ENCODE measurements around the gene ITM2C. TPM values are rescaled to one million over a fixed set of nuclear protein-coding genes. Genes with fewer than 3 reads are reported as not detected.

The ITM2C gene
- total RNA-seq, 1 experiment from 2014 or later = 184 TPM

- in situ Hi-C loops (cut with HindIII; ENCODE audit: low pct_unique_long_range_greater_than_20kb, low sequenced_read_pairs) = no loop called here
- DNase-seq (ENCODE audit: low read depth, low spot score) = no peak
Measured at GRCh38 chr2:230912046-230912445, 47.3 kb downstream of the ITM2C start.

- in situ Hi-C loops (cut with HindIII; ENCODE audit: low pct_unique_long_range_greater_than_20kb, low sequenced_read_pairs) = no loop called here
- no peak for DNase-seq (ENCODE audit: low read depth, low spot score)
Measured at GRCh38 chr2:230912724-230913123, 48.0 kb downstream of the ITM2C start.

GRCh38 chr2:230913406-230914143 is 48.8 kb downstream of the ITM2C start:
- in situ Hi-C loops (cut with HindIII; ENCODE audit: low pct_unique_long_range_greater_than_20kb, low sequenced_read_pairs) = no loop called here
- peak; percentile 61 for DNase-seq (ENCODE audit: low read depth, low spot score)

GRCh38 chr2:230914886-230915285 is 50.1 kb downstream of the ITM2C start:
- DNase-seq (ENCODE audit: low read depth, low spot score) = no peak
- in situ Hi-C loops (cut with HindIII; ENCODE audit: low pct_unique_long_range_greater_than_20kb, low sequenced_read_pairs) = no loop called here

GRCh38 chr2:230915319-230915718 is 50.6 kb downstream of the ITM2C start:
- in situ Hi-C loops (cut with HindIII; ENCODE audit: low pct_unique_long_range_greater_than_20kb, low sequenced_read_pairs) = no loop called here
- no peak for DNase-seq (ENCODE audit: low read depth, low spot score)

- in situ Hi-C loops (cut with HindIII; ENCODE audit: low pct_unique_long_range_greater_than_20kb, low sequenced_read_pairs) = no loop called here
- DNase-seq (ENCODE audit: low read depth, low spot score) = no peak
Measured at GRCh38 chr2:230916218-230916617, 51.5 kb downstream of the ITM2C start.

GRCh38 chr2:230919240-230919639 is 54.5 kb downstream of the ITM2C start:
- in situ Hi-C loops (cut with HindIII; ENCODE audit: low pct_unique_long_range_greater_than_20kb, low sequenced_read_pairs) = no loop called here
- DNase-seq (ENCODE audit: low read depth, low spot score) = no peak

- in situ Hi-C loops (cut with HindIII; ENCODE audit: low pct_unique_long_range_greater_than_20kb, low sequenced_read_pairs) = no loop called here
- no peak for DNase-seq (ENCODE audit: low read depth, low spot score)
Measured at GRCh38 chr2:230919681-230920080, 54.9 kb downstream of the ITM2C start.

- no peak for DNase-seq (ENCODE audit: low read depth, low spot score)
- in situ Hi-C loops (cut with HindIII; ENCODE audit: low pct_unique_long_range_greater_than_20kb, low sequenced_read_pairs) = no loop called here
Measured at GRCh38 chr2:230920167-230920566, 55.4 kb downstream of the ITM2C start.

GRCh38 chr2:230921806-230922595 is 57.3 kb downstream of the ITM2C start:
- in situ Hi-C loops (cut with HindIII; ENCODE audit: low pct_unique_long_range_greater_than_20kb, low sequenced_read_pairs) = no loop called here
- no peak for DNase-seq (ENCODE audit: low read depth, low spot score)

- no peak for DNase-seq (ENCODE audit: low read depth, low spot score)
- in situ Hi-C loops (cut with HindIII; ENCODE audit: low pct_unique_long_range_greater_than_20kb, low sequenced_read_pairs) = no loop called here
Measured at GRCh38 chr2:230922951-230923717, 58.4 kb downstream of the ITM2C start.

- in situ Hi-C loops (cut with HindIII; ENCODE audit: low pct_unique_long_range_greater_than_20kb, low sequenced_read_pairs) = no loop called here
- no peak for DNase-seq (ENCODE audit: low read depth, low spot score)
Measured at GRCh38 chr2:230924092-230924469, 59.3 kb downstream of the ITM2C start.

- in situ Hi-C loops (cut with HindIII; ENCODE audit: low pct_unique_long_range_greater_than_20kb, low sequenced_read_pairs) = no loop called here
Measured at GRCh38 chr2:230924470-230925341, 60.0 kb downstream of the ITM2C start, which contains the start of gene GPR55. TSS of gene GPR55 (minus strand) at chr2:230925242. CDS start at chr2:230910962, 14,280 bp downstream.

GRCh38 chr2:230925443-230925878 is 60.7 kb downstream of the ITM2C start:
- in situ Hi-C loops (cut with HindIII; ENCODE audit: low pct_unique_long_range_greater_than_20kb, low sequenced_read_pairs) = no loop called here
- DNase-seq (ENCODE audit: low read depth, low spot score) = no peak

More at GRCh38 chr2:230924470-230925341, 60.0 kb downstream of the ITM2C start, which contains the start of gene GPR55:
- peak; percentile 70 for DNase-seq (ENCODE audit: low read depth, low spot score)

GRCh38 chr2:230925879-230926765 is 61.4 kb downstream of the ITM2C start:
- peak; percentile 61 for DNase-seq (ENCODE audit: low read depth, low spot score)
- in situ Hi-C loops (cut with HindIII; ENCODE audit: low pct_unique_long_range_greater_than_20kb, low sequenced_read_pairs) = no loop called here

- no peak for DNase-seq (ENCODE audit: low read depth, low spot score)
- in situ Hi-C loops (cut with HindIII; ENCODE audit: low pct_unique_long_range_greater_than_20kb, low sequenced_read_pairs) = no loop called here
Measured at GRCh38 chr2:230927711-230928341, 63.1 kb downstream of the ITM2C start.
